ENCODE results near the gene RIOX2. TPM values are rescaled to one million over a fixed set of nuclear protein-coding genes. Genes with fewer than 3 reads are reported as not detected.

RIOX2 gene
- total and polyA plus RNA-seq, 2 of the 8 experiments (the other 6 are each of a cell fraction or from before 2014, with no cell fraction given): 3.8 to 16.4 TPM

DNA sequence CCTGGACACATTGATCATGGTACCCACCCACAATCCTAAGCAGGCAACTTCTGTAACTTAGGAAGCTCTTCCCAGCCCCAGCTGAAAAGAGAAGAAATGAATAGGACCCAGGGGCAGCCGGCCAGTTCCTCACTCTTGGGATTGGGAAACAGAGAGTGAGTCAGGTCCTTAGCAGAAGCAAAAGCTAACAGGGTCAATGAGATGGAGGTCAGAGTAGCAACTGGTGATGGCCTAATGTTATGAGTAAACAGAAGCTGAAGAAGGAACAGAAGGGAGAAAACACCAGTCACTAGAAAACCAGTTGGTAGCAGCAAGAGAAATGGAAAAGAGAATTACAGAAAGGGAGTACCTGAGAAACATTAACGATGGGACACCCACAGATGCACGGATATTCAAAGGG is 20.0 kb downstream of the RIOX2 start (continued):
- no peak for TF ChIP-seq SUZ12 (IDR thresholded peaks at IDR 0.05; ENCODE audit: low read length)
- no peak for TF ChIP-seq POU5F1 (IDR thresholded peaks at IDR 0.05; ENCODE audit: low read depth, low read length)
- no peak for TF ChIP-seq BACH1 (IDR thresholded peaks at IDR 0.05; ENCODE audit: low read length)
